ENCODE data around the gene COX20.

The COX20 gene

GRCh38 chr1:244869950-244870349 is 34.5 kb downstream of the COX20 start:
- TF ChIP-seq CTCF (IDR thresholded peaks at IDR 0.05; ENCODE audit: insufficient read depth, low read depth, low read length, missing control alignments) = no peak
- no peak overlapping the region for H3K4me3 ChIP-seq (ENCODE audit: low read depth, low read length)
- no peak for DNase-seq (ENCODE audit: low read depth)

GRCh38 chr1:244874974-244875579 is 39.6 kb downstream of the COX20 start:
- no peak for DNase-seq (ENCODE audit: low read depth)
- no peak for TF ChIP-seq CTCF (IDR thresholded peaks at IDR 0.05; ENCODE audit: insufficient read depth, low read depth, low read length, missing control alignments)
- H3K4me3 ChIP-seq (ENCODE audit: low read depth, low read length) = no peak overlapping the region

GRCh38 chr1:244876228-244876910 is 40.9 kb downstream of the COX20 start:
- DNase-seq (ENCODE audit: low read depth) = no peak
- no peak overlapping the region for H3K4me3 ChIP-seq (ENCODE audit: low read depth, low read length)
- TF ChIP-seq CTCF (IDR thresholded peaks at IDR 0.05; ENCODE audit: insufficient read depth, low read depth, low read length, missing control alignments) = no peak

- H3K4me3 ChIP-seq (ENCODE audit: low read depth, low read length) = no peak overlapping the region
- no peak for DNase-seq (ENCODE audit: low read depth)
- TF ChIP-seq CTCF (IDR thresholded peaks at IDR 0.05; ENCODE audit: insufficient read depth, low read depth, low read length, missing control alignments) = no peak
Observed at GRCh38 chr1:244878681-244879080, 43.2 kb downstream of the COX20 start.

GRCh38 chr1:244881552-244882280 is 46.3 kb downstream of the COX20 start:
- DNase-seq (ENCODE audit: low read depth) = no peak
- no peak overlapping the region for H3K4me3 ChIP-seq (ENCODE audit: low read depth, low read length)
- no peak for TF ChIP-seq CTCF (IDR thresholded peaks at IDR 0.05; ENCODE audit: insufficient read depth, low read depth, low read length, missing control alignments)

GRCh38 chr1:244887281-244887680 is 51.8 kb downstream of the COX20 start:
- no peak overlapping the region for H3K4me3 ChIP-seq (ENCODE audit: low read depth, low read length)
- TF ChIP-seq CTCF (IDR thresholded peaks at IDR 0.05; ENCODE audit: insufficient read depth, low read depth, low read length, missing control alignments) = no peak
- no peak for DNase-seq (ENCODE audit: low read depth)
